Measurements from ENCODE around the gene TBCEL.

GRCh38 chr11:121039971-121040613, 16.2 kb downstream of the TBCEL start:
- TF ChIP-seq POLR2A (IDR thresholded peaks at IDR 0.05) (no peak), CTCF (IDR thresholded peaks at IDR 0.05) (no peak)
